HEK293 (cell line): Measurements from ENCODE around the gene NTRK3.

Source experiments
- CTCF ChIA-PET: fragments of 350-600 bp; formaldehyde crosslinking; extraction: SDS; loops from one replicate; lab custom pipeline; 2021; ENCODE audit warnings: antibody characterized with exemption; lab: Yijun Ruan, JAX
- POLR2A ChIA-PET: fragments of 300-600 bp; formaldehyde crosslinking; extraction: SDS; loops from one replicate; lab custom pipeline; 2020; ENCODE audit warnings: antibody characterized with exemption, inconsistent platforms; lab: Yijun Ruan, JAX
- H3K27ac ChIP-seq: fragments of 200-500 bp; sonication (Bioruptor generic); 2 replicates; pipeline ENCODE4 v1.5.1; 2014; ENCODE audit warnings: low read depth, low read length, control low read depth, inconsistent platforms; ENCODE audit errors: extremely low read depth
- H3K36me3 ChIP-seq, 2 experiments: fragments of 200-500 bp in 1 of 2; sonication (Bioruptor generic) in 1 of 2; 1 replicate in 1 of 2; 2 replicates in 1 of 2; pipeline ENCODE4 v1.5.1; 2014 to 2017; ENCODE audit warnings: inconsistent platforms in 2 of 2, low read length in 2 of 2; ENCODE audit not compliant: control insufficient read depth in 2 of 2, insufficient read depth in 1 of 2
- H3K4me1 ChIP-seq: fragments of 200-500 bp; sonication (Bioruptor generic); 2 replicates; pipeline ENCODE4 v1.5.1; 2014; ENCODE audit warnings: mild to moderate bottlenecking, low read length, inconsistent platforms; ENCODE audit not compliant: control insufficient read depth, insufficient read depth
- H3K4me3 ChIP-seq: 2 replicates; pipeline ENCODE4 v1.5.1; 2011; ENCODE audit warnings: low read depth, mild to moderate bottlenecking, control low read depth, low read length, moderate library complexity
- H3K9me3 ChIP-seq: fragments of 200-500 bp; sonication (Bioruptor generic); 2 replicates; pipeline ENCODE4 v1.5.1; 2014; ENCODE audit warnings: low read depth, low read length, inconsistent platforms; ENCODE audit not compliant: control insufficient read depth, insufficient read depth
- CTCF ChIP-seq: fragments of 450-650 bp; formaldehyde crosslinking; IDR thresholded peaks from 2 replicates; pipeline ENCODE4 v1.5.1; 2016; ENCODE audit warnings: missing biosample characterization, missing genetic modification characterization
- HIC1 ChIP-seq: fragments of 450-650 bp; formaldehyde crosslinking; IDR thresholded peaks from 2 replicates; pipeline ENCODE4 v1.5.1; 2016; ENCODE audit warnings: missing biosample characterization, missing genetic modification characterization
- KLF1 ChIP-seq: fragments of 450-650 bp; formaldehyde crosslinking; IDR thresholded peaks from 2 replicates; pipeline ENCODE4 v1.5.1; 2016; ENCODE audit warnings: missing biosample characterization, missing genetic modification characterization
- PRDM4 ChIP-seq: fragments of 450-650 bp; formaldehyde crosslinking; IDR thresholded peaks from 2 replicates; pipeline ENCODE4 v1.5.1; 2017; ENCODE audit warnings: missing biosample characterization, missing genetic modification characterization
- SP3 ChIP-seq: fragments of 450-650 bp; formaldehyde crosslinking; IDR thresholded peaks from 2 replicates; pipeline ENCODE4 v1.5.1; 2016; ENCODE audit warnings: missing biosample characterization, missing genetic modification characterization
- SP7 ChIP-seq: fragments of 450-650 bp; formaldehyde crosslinking; IDR thresholded peaks from 2 replicates; pipeline ENCODE4 v1.5.1; 2016; ENCODE audit warnings: missing biosample characterization, missing genetic modification characterization
- WT1 ChIP-seq: fragments of 450-650 bp; formaldehyde crosslinking; IDR thresholded peaks from 2 replicates; pipeline ENCODE4 v1.5.1; 2016; ENCODE audit warnings: missing biosample characterization, missing genetic modification characterization
- ZBTB11 ChIP-seq: fragments of 450-650 bp; formaldehyde crosslinking; conservative IDR thresholded peaks from 2 replicates; pipeline ENCODE4 v1.5.1; 2016; ENCODE audit warnings: low read depth, missing biosample characterization, missing genetic modification characterization
- ZBTB21 ChIP-seq: fragments of 450-650 bp; formaldehyde crosslinking; IDR thresholded peaks from 2 replicates; pipeline ENCODE4 v1.5.1; 2017; ENCODE audit warnings: missing biosample characterization, missing genetic modification characterization
- ZBTB8A ChIP-seq: fragments of 450-650 bp; formaldehyde crosslinking; IDR thresholded peaks from 2 replicates; pipeline ENCODE4 v1.5.1; 2016; ENCODE audit warnings: missing biosample characterization, missing genetic modification characterization
- ZFP69B ChIP-seq: fragments of 450-650 bp; formaldehyde crosslinking; IDR thresholded peaks from 2 replicates; pipeline ENCODE4 v1.5.1; 2016; ENCODE audit warnings: missing biosample characterization, missing genetic modification characterization
- ZNF133 ChIP-seq: fragments of 450-650 bp; formaldehyde crosslinking; IDR thresholded peaks from 2 replicates; pipeline ENCODE4 v1.5.1; 2016; ENCODE audit warnings: missing biosample characterization, missing genetic modification characterization
- ZNF24 ChIP-seq: fragments of 450-650 bp; formaldehyde crosslinking; IDR thresholded peaks from 2 replicates; pipeline ENCODE4 v1.5.1; 2016; ENCODE audit warnings: missing biosample characterization, missing genetic modification characterization
- ZNF335 ChIP-seq: fragments of 450-650 bp; formaldehyde crosslinking; conservative IDR thresholded peaks from 2 replicates; pipeline ENCODE4 v1.5.1; 2016; ENCODE audit warnings: missing biosample characterization, missing genetic modification characterization
- ZNF354C ChIP-seq: fragments of 450-650 bp; formaldehyde crosslinking; IDR thresholded peaks from 2 replicates; pipeline ENCODE4 v1.5.1; 2016; ENCODE audit warnings: missing biosample characterization, missing genetic modification characterization, low read depth, borderline replicate concordance
- ZNF391 ChIP-seq: fragments of 450-650 bp; formaldehyde crosslinking; IDR thresholded peaks from 2 replicates; pipeline ENCODE4 v1.5.1; 2016; ENCODE audit warnings: low read depth, missing biosample characterization, missing genetic modification characterization, borderline replicate concordance
- ZNF549 ChIP-seq: fragments of 450-650 bp; IDR thresholded peaks from 2 replicates; pipeline ENCODE4 v1.5.1; 2018; ENCODE audit warnings: missing biosample characterization, missing genetic modification characterization, mild to moderate bottlenecking, inconsistent platforms, moderate library complexity
- ZNF580 ChIP-seq: fragments of 450-650 bp; formaldehyde crosslinking; IDR thresholded peaks from 2 replicates; pipeline ENCODE4 v1.5.1; 2016; ENCODE audit warnings: missing biosample characterization, missing genetic modification characterization
- ZNF707 ChIP-seq: fragments of 450-650 bp; formaldehyde crosslinking; IDR thresholded peaks from 2 replicates; pipeline ENCODE4 v1.5.1; 2016; ENCODE audit warnings: missing biosample characterization, missing genetic modification characterization

Gene NTRK3

GRCh38 chr15:88118035-88118434 lies 138.5 kb downstream of the NTRK3 start:
- Histone ChIP-seq H3K4me3 (no peak overlapping the region), H3K9me3 (no peaks in the 10 kb centered on the region), H3K4me1 (no peaks in the 10 kb centered on the region), H3K27ac (no peak overlapping the region), H3K36me3 (no peaks in the 10 kb centered on the region)
- POLR2A ChIA-PET, result no interaction called here
- TF ChIP-seq ZNF549 (tag by site-specific recombination) (no peak), ZNF391 (tag by site-specific recombination) (no peak), ZNF580 (tag by site-specific recombination) (no peak), ZNF354C (tag by site-specific recombination) (no peak), ZFP69B (tag by site-specific recombination) (no peak), ZNF24 (tag by site-specific recombination) (no peak), ZBTB11 (tag by site-specific recombination) (no peak), CTCF (tag by site-specific recombination) (no peak), ZNF707 (no peak), PRDM4 (tag by site-specific recombination) (no peak), ZBTB8A (tag by site-specific recombination) (no peak), HIC1 (tag by site-specific recombination) (no peak), SP3 (tag by site-specific recombination) (no peak), ZBTB21 (tag by site-specific recombination) (no peak), ZNF335 (tag by site-specific recombination) (no peak), KLF1 (tag by site-specific recombination) (no peak), WT1 (tag by site-specific recombination) (no peak), ZNF133 (no peak), SP7 (no peak)
- CTCF ChIA-PET, result no interaction called here
